ENCODE measurements around the gene TXNDC2. TPM values are rescaled to one million over a fixed set of nuclear protein-coding genes. Genes with fewer than 3 reads are reported as not detected.

TXNDC2 gene
- total and polyA plus RNA-seq, 9 of the 15 experiments (the other 6 are each of a cell fraction or from before 2014, with no cell fraction given): 1.2 to 4.9 (median 2.3) TPM

DNA sequence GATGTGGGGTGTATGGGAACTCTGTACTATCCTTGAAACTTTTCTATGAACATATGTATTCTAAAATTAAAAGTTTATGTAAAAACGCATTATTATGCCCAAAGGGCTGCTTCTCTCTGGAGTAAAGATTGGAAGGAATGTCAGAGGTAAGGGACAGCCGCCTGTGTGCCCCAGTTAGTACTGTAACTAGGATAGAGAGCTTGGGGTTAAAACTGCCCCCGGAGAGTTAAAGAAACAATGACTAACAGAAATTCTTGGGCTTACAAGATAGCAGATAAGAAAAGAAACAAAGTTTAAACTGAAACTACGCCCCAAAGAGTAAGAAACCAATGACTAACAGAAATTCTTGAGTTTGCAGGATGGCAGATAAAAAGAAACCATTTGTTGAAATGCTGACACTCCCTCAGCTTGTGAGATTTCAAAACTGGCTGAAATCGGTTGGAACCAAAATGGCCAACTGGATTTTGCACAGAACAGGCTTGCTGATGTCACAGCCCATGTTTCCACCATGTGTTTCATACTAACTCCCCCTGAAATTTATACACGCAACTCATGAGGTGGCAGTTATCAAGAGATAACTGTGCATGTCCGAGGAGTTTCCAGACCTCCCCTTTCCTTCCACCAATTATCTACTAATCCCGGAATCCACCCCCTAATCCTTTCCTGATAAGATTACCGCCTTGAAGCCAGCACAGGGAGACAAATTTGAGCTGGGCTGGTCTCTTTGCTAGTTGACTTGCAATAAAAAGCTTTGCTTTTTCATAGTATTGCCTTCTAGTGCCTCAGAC lies 8.7 kb upstream of the TXNDC2 start (continued):
- TF ChIP-seq, protein P1, sequence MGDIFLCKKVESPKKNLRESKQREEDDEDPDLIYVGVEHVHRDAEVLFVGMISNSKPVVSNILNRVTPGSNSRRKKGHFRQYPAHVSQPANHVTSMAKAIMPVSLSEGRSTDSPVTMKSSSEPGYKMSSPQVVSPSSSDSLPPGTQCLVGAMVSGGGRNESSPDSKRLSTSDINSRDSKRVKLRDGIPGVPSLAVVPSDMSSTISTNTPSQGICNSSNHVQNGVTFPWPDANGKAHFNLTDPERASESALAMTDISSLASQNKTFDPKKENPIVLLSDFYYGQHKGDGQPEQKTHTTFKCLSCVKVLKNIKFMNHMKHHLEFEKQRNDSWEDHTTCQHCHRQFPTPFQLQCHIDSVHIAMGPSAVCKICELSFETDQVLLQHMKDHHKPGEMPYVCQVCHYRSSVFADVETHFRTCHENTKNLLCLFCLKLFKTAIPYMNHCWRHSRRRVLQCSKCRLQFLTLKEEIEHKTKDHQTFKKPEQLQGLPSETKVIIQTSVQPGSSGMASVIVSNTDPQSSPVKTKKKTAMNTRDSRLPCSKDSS (IDR thresholded peaks at IDR 0.05; ENCODE audit: low read depth, partially characterized antibody): no peak
- TF ChIP-seq SIX5 (IDR thresholded peaks at IDR 0.05; ENCODE audit: borderline replicate concordance in 1 of 2, insufficient read depth in 1 of 2, low read depth in 1 of 2, low read length in 2 of 2) (no peak), POLR2H (tag; IDR thresholded peaks at IDR 0.05; ENCODE audit: low read depth) (no peak), ZNF184 (CRISPR knock-in tag; IDR thresholded peaks at IDR 0.05) (no peak), PHB2 (IDR thresholded peaks at IDR 0.05; ENCODE audit: low read depth) (peak; percentile 86), ZNF583 (CRISPR knock-in tag; IDR thresholded peaks at IDR 0.05) (peak; percentile 62; the same call in 1 of the 2 replicates), PHTF2 (CRISPR knock-in tag; IDR thresholded peaks at IDR 0.05) (no peak), WHSC1 (IDR thresholded peaks at IDR 0.05; ENCODE audit: low read length) (no peak), ZNF830 (CRISPR knock-in tag; IDR thresholded peaks at IDR 0.05) (no peak)
- TF ChIP-seq, protein P2, sequence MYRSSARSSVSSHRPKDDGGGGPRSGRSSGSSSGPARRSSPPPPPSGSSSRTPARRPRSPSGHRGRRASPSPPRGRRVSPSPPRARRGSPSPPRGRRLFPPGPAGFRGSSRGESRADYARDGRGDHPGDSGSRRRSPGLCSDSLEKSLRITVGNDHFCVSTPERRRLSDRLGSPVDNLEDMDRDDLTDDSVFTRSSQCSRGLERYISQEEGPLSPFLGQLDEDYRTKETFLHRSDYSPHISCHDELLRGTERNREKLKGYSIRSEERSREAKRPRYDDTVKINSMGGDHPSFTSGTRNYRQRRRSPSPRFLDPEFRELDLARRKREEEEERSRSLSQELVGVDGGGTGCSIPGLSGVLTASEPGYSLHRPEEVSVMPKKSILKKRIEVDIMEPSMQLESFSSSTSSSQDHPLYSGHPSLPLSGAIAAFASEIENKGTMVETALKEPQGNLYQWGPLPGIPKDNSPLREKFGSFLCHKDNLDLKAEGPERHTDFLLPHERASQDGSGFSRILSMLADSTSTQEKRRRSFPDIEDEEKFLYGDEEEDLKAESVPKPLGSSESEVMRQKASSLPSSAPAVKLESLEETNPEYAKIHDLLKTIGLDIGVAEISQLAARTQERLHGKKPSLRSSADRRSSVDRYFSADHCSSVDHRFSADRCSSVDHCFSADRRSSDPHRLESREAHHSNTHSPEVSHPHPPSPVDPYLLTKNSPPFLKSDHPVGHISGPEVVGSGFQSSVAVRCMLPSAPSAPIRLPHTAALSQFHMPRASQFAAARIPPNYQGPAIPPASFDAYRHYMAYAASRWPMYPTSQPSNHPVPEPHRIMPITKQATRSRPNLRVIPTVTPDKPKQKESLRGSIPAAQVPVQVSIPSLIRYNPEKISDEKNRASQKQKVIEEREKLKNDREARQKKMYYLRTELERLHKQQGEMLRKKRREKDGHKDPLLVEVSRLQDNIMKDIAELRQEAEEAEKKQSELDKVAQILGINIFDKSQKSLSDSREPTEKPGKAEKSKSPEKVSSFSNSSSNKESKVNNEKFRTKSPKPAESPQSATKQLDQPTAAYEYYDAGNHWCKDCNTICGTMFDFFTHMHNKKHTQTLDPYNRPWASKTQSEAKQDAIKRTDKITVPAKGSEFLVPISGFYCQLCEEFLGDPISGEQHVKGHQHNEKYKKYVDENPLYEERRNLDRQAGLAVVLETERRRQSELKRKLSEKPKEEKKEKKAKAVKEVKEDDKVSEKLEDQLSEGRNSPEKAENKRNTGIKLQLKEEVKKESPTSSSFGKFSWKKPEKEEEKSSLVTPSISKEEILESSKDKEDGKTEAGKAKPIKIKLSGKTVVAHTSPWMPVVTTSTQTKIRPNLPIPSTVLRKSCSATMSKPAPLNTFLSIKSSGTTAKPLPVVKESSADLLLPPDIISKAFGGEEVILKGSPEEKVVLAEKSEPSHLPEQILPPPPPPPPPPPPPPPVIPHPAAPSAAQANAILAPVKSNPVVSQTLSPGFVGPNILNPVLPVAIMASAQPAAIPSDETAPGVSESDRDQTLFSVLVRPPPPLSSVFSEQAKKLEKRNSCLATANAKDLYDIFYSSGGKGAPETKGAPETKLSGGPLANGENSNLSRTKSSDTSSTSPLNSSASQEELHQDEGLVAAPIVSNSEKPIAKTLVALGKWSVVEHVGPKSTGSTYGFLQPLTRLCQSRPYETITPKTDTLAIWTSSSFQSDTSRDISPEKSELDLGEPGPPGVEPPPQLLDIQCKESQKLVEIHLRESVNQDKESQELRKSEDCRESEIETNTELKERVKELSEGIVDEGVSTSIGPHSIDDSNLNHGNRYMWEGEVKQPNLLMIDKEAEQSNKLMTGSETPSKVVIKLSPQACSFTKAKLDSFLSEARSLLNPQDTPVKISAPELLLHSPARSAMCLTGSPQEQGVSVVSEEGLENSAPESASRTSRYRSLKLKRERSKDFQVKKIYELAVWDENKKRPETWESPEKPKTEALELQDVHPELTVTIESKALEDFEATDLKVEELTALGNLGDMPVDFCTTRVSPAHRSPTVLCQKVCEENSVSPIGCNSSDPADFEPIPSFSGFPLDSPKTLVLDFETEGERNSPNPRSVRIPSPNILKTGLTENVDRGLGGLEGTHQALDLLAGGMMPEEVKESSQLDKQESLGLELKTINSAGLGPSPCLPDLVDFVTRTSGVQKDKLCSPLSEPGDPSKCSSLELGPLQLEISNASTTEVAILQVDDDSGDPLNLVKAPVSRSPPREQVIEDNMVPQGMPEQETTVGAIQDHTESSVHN (IDR thresholded peaks at IDR 0.05; ENCODE audit: borderline replicate concordance in 1 of 2, low read depth in 1 of 2): no peak
- TF ChIP-seq, protein P3, sequence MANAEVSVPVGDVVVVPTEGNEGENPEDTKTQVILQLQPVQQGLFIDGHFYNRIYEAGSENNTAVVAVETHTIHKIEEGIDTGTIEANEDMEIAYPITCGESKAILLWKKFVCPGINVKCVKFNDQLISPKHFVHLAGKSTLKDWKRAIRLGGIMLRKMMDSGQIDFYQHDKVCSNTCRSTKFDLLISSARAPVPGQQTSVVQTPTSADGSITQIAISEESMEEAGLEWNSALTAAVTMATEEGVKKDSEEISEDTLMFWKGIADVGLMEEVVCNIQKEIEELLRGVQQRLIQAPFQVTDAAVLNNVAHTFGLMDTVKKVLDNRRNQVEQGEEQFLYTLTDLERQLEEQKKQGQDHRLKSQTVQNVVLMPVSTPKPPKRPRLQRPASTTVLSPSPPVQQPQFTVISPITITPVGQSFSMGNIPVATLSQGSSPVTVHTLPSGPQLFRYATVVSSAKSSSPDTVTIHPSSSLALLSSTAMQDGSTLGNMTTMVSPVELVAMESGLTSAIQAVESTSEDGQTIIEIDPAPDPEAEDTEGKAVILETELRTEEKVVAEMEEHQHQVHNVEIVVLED (CRISPR knock-in tag; IDR thresholded peaks at IDR 0.05): no peak
- TF ChIP-seq, protein P4, sequence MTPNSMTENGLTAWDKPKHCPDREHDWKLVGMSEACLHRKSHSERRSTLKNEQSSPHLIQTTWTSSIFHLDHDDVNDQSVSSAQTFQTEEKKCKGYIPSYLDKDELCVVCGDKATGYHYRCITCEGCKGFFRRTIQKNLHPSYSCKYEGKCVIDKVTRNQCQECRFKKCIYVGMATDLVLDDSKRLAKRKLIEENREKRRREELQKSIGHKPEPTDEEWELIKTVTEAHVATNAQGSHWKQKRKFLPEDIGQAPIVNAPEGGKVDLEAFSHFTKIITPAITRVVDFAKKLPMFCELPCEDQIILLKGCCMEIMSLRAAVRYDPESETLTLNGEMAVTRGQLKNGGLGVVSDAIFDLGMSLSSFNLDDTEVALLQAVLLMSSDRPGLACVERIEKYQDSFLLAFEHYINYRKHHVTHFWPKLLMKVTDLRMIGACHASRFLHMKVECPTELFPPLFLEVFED (CRISPR knock-in tag; conservative IDR thresholded peaks at IDR 0.05): peak; percentile 43; the same call in 1 of the 2 replicates

Measured in K562 (cell line).